AG09309 (cell line): ENCODE data around the gene CFAP410.

Source experiments
- DNase-seq: peaks from one replicate; pipeline ENCODE4 v3.0.0-alpha.2; 2010; ENCODE audit warnings: low read depth
- H3K4me3 ChIP-seq: 2 replicates; pipeline ENCODE4 v1.5.1; 2011; ENCODE audit warnings: mild to moderate bottlenecking, low read depth, low read length, moderate library complexity; ENCODE audit not compliant: control insufficient read depth
- CTCF ChIP-seq: IDR thresholded peaks from 2 replicates; pipeline ENCODE4 v1.5.1; 2011; ENCODE audit warnings: mild to moderate bottlenecking, low read depth, low read length, inconsistent platforms; ENCODE audit not compliant: insufficient read depth, control insufficient read depth; ENCODE audit errors: missing control alignments

The CFAP410 gene

GRCh38 chr21:44312089-44312488, 27.1 kb downstream of the CFAP410 start:
- no peak for TF ChIP-seq CTCF
- no peak for DNase-seq
- H3K4me3 ChIP-seq: no peak overlapping the region

- H3K4me3 ChIP-seq: no peak overlapping the region
- no peak for TF ChIP-seq CTCF
- DNase-seq: no peak
Observed at GRCh38 chr21:44310628-44311507, 28.3 kb downstream of the CFAP410 start.

GRCh38 chr21:44306936-44307704, 32.1 kb downstream of the CFAP410 start:
- no peak for DNase-seq
- no peak for TF ChIP-seq CTCF
- H3K4me3 ChIP-seq: no peak overlapping the region

GRCh38 chr21:44305691-44306090, 33.5 kb downstream of the CFAP410 start:
- H3K4me3 ChIP-seq: no peak overlapping the region
- no peak for DNase-seq
- TF ChIP-seq CTCF: no peak

- no peak for DNase-seq
- H3K4me3 ChIP-seq: no peak overlapping the region
- peak; percentile 78 for TF ChIP-seq CTCF
Observed at GRCh38 chr21:44304877-44305293, 34.3 kb downstream of the CFAP410 start.

GRCh38 chr21:44304011-44304616, 35.1 kb downstream of the CFAP410 start:
- no peak for TF ChIP-seq CTCF
- DNase-seq: no peak
- no peak overlapping the region for H3K4me3 ChIP-seq
